Neuronal stem cell (in vitro differentiated cells): ENCODE data around the gene ADGRF5.

Experiments used
- DNase-seq: peaks from one replicate; pipeline ENCODE4 v3.0.0-alpha.2; 2013; ENCODE audit warnings: low spot score
- H2AFZ ChIP-seq: one replicate; pipeline ENCODE4 v1.6.1; 2013; ENCODE audit warnings: mild to moderate bottlenecking, low read length, inconsistent platforms
- H2AK5ac ChIP-seq: 2 replicates; pipeline ENCODE4 v1.6.1; 2013; ENCODE audit warnings: low read depth, mild to moderate bottlenecking, inconsistent platforms, low read length, moderate library complexity, mixed read lengths
- H2BK120ac ChIP-seq: 2 replicates; pipeline ENCODE4 v1.6.1; 2013; ENCODE audit warnings: low read depth, mild to moderate bottlenecking, inconsistent platforms, low read length, moderate library complexity, mixed read lengths
- H2BK12ac ChIP-seq: one replicate; pipeline ENCODE4 v1.6.1; 2013; ENCODE audit warnings: low read length, inconsistent platforms
- H2BK15ac ChIP-seq: 2 replicates; pipeline ENCODE4 v1.6.1; 2013; ENCODE audit warnings: mild to moderate bottlenecking, low read length, inconsistent platforms, mixed read lengths
- H2BK5ac ChIP-seq: one replicate; pipeline ENCODE4 v1.6.1; 2013; ENCODE audit warnings: inconsistent platforms, mild to moderate bottlenecking, low read length, moderate library complexity
- H3K14ac ChIP-seq: one replicate; pipeline ENCODE4 v1.6.1; 2013; ENCODE audit warnings: low read length, inconsistent platforms
- H3K18ac ChIP-seq: 2 replicates; pipeline ENCODE4 v1.6.1; 2013; ENCODE audit warnings: low read length, inconsistent platforms
- H3K23ac ChIP-seq: 2 replicates; pipeline ENCODE4 v1.6.1; 2013; ENCODE audit warnings: low read depth, mild to moderate bottlenecking, mixed read lengths, low read length, inconsistent platforms; ENCODE audit not compliant: poor library complexity
- H3K27ac ChIP-seq: replicated peaks from 3 replicates; pipeline ENCODE4 v1.5.1; 2013; ENCODE audit warnings: low read length, inconsistent platforms
- H3K27me3 ChIP-seq, 3 experiments: 2 replicates each; pipeline ENCODE4 v1.6.1; 2013; ENCODE audit warnings: low read length in 3 of 3, mild to moderate bottlenecking in 2 of 3, inconsistent platforms in 1 of 3, low read depth in 1 of 3, mixed read lengths in 1 of 3, moderate library complexity in 1 of 3; ENCODE audit not compliant: control insufficient read depth in 3 of 3, insufficient read depth in 3 of 3
- H3K36me3 ChIP-seq, 2 donors: replicated peaks in 1 of 2; 2 replicates each; pipeline ENCODE4 v1.6.1; 2013; ENCODE audit warnings: low read length in 2 of 2; ENCODE audit not compliant: control insufficient read depth in 2 of 2, insufficient read depth in 2 of 2
- H3K4ac ChIP-seq: 2 replicates; pipeline ENCODE4 v1.6.1; 2013; ENCODE audit warnings: inconsistent platforms, mild to moderate bottlenecking, low read length, moderate library complexity
- H3K4me1 ChIP-seq, 2 donors: 1 replicate in 1 of 2; 2 replicates in 1 of 2; pipeline ENCODE4 v1.6.1; 2013; ENCODE audit warnings: low read length in 2 of 2, low read depth in 1 of 2; ENCODE audit not compliant: control insufficient read depth in 2 of 2, insufficient read depth in 1 of 2
- H3K4me2 ChIP-seq: one replicate; pipeline ENCODE4 v1.6.1; 2013; ENCODE audit warnings: mild to moderate bottlenecking, low read length, inconsistent platforms; ENCODE audit not compliant: insufficient read depth, poor library complexity, severe bottlenecking
- H3K4me3 ChIP-seq, 2 donors: 2 replicates each; pipeline ENCODE4 v1.5.1; 2013; ENCODE audit warnings: low read length in 2 of 2, mild to moderate bottlenecking in 2 of 2, inconsistent platforms in 1 of 2, moderate library complexity in 1 of 2
- H3K79me1 ChIP-seq: one replicate; pipeline ENCODE4 v1.6.1; 2013; ENCODE audit warnings: low read depth, mild to moderate bottlenecking, inconsistent platforms, low read length, moderate library complexity
- H3K9ac ChIP-seq: one replicate; pipeline ENCODE4 v1.6.1; 2013; ENCODE audit warnings: mild to moderate bottlenecking, low read depth, low read length, inconsistent platforms; ENCODE audit not compliant: poor library complexity
- H3K9me3 ChIP-seq, 2 donors: replicated peaks in 1 of 2; 2 replicates each; pipeline versions ENCODE3 to v1.6.1; 2013; ENCODE audit warnings: low read length in 2 of 2, mild to moderate bottlenecking in 2 of 2, inconsistent platforms in 1 of 2, low read depth in 1 of 2, mixed read lengths in 1 of 2, moderate library complexity in 1 of 2; ENCODE audit not compliant: control insufficient read depth in 2 of 2, insufficient read depth in 1 of 2
- H4K8ac ChIP-seq: one replicate; pipeline ENCODE4 v1.6.1; 2013; ENCODE audit warnings: low read depth, mild to moderate bottlenecking, inconsistent platforms, low read length, moderate library complexity
- H4K91ac ChIP-seq: one replicate; pipeline ENCODE4 v1.6.1; 2013; ENCODE audit warnings: low read length, low read depth, mild to moderate bottlenecking, inconsistent platforms; ENCODE audit not compliant: poor library complexity
- WGBS, 2 donors: extraction: QIAGEN DNeasy Blood & Tissue Kit; methylation state at CpG; one replicate each; pipeline ENCODE4 v1.1.7; 2013; ENCODE audit warnings: missing lambda C conversion rate in 2 of 2, mixed read lengths in 1 of 2; ENCODE audit not compliant: insufficient read length in 2 of 2, insufficient replicate concordance in 1 of 2; ENCODE audit errors: extremely low coverage in 2 of 2; 5-methylcytosine and 5-hydroxymethylcytosine counted together

Gene ADGRF5

DNA sequence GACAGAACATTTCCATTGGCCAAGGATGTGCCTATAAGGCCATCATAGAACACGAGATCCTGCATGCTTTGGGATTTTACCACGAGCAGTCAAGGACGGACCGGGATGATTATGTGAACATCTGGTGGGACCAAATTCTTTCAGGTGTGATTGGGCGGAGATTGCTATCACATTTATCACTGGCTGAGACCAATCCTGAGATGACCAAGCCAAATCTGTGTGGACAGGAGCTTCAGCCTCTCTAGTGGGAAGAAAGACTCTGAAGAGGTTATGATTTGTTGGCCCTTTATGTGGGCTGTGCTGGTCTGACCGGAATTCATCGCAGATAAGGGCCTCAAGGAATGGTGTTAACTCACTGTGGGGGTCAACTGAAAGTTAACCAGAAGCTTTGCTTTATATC is 102.2 kb downstream of the ADGRF5 start:
- H3K4me1 ChIP-seq = peaks cover 0 to 2% of the 10 kb centered on the region in 2 donors
- H2AFZ ChIP-seq = no peak overlapping the region
- no peak overlapping the region for H3K14ac ChIP-seq
- H3K9me3 ChIP-seq = no peaks in the 10 kb centered on the region
- WGBS, 2 donors = no CpG with 5 or more reads among the region's 7 CpGs
- no peak overlapping the region for H2BK12ac ChIP-seq
- DNase-seq = no peak
- H3K4ac ChIP-seq = no peak overlapping the region
- H3K9ac ChIP-seq = no peak overlapping the region
- H3K79me1 ChIP-seq = no peaks in the 10 kb centered on the region
- no peak overlapping the region for H2AK5ac ChIP-seq
- H3K36me3 ChIP-seq = no peaks in the 10 kb centered on the region
- H2BK15ac ChIP-seq = no peak overlapping the region
- no peak overlapping the region for H2BK5ac ChIP-seq
- H2BK120ac ChIP-seq = no peak overlapping the region
- no peak overlapping the region for H3K4me3 ChIP-seq
- no peaks in the 10 kb centered on the region for H3K27me3 ChIP-seq
- no peak overlapping the region for H3K4me2 ChIP-seq
- no peak overlapping the region for H4K91ac ChIP-seq
- no peak overlapping the region for H3K27ac ChIP-seq
- H3K18ac ChIP-seq = no peak overlapping the region
- H4K8ac ChIP-seq = no peak overlapping the region
- no peak overlapping the region for H3K23ac ChIP-seq

DNA sequence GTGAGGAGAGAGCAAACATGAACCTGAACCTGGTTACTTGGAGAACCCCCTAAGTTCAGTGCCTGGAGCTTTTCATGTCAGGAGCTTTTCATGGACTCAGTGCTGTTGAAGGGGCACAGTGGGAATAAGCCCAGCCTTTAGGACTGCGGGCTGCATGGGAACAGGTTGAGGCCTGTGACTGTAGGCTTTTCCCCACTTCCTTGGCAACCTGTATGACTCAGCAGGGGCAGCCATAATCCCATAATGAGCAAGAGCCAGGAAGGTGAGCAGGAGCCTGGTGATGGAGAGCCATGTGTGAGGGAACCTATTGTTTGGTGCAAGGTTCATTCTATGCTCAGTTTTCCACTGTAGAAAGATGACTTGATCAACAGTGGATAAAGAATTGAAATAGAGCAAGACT is 105.1 kb downstream of the ADGRF5 start:
- Histone ChIP-seq H3K4me3 (no peak overlapping the region), H2BK5ac (no peak overlapping the region), H3K79me1 (no peaks in the 10 kb centered on the region), H4K91ac (no peak overlapping the region), H2AK5ac (no peak overlapping the region), H3K27ac (no peak overlapping the region), H2BK120ac (no peak overlapping the region), H4K8ac (no peak overlapping the region), H3K9ac (no peak overlapping the region), H3K14ac (no peak overlapping the region), H3K18ac (no peak overlapping the region), H3K4me2 (no peak overlapping the region), H2BK15ac (no peak overlapping the region), H3K4me1 (peaks cover 0 to 2% of the 10 kb centered on the region in 2 donors), H3K4ac (no peak overlapping the region), H3K23ac (no peak overlapping the region), H3K9me3 (no peaks in the 10 kb centered on the region), H3K36me3 (no peaks in the 10 kb centered on the region), H3K27me3 (no peaks in the 10 kb centered on the region), H2BK12ac (no peak overlapping the region), H2AFZ (no peak overlapping the region)
- WGBS, 2 donors = no CpG with 5 or more reads among the region's 1 CpG
- no peak for DNase-seq

DNA sequence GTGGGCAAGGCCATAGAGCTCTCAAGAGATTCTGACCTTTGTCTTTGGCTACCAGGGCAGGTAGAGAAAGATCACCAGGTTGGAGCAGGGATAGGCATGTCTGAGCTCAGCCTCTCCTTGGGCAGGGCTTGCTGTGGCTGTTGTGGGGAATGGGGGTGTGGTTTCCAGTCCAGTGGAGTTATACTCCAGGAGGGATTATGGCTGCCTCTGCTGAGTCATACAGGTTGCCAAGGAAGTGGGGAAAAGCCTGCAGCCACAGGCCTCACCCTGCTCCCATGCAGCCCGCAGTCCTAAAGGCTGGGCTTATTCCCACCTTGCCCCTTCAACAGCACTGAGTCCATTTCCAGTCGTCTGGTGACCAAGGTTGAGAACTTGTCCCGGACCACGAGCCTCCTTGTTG is 106.6 kb downstream of the ADGRF5 start:
- no peak for DNase-seq
- Histone ChIP-seq H4K91ac (no peak overlapping the region), H2AFZ (no peak overlapping the region)

DNA sequence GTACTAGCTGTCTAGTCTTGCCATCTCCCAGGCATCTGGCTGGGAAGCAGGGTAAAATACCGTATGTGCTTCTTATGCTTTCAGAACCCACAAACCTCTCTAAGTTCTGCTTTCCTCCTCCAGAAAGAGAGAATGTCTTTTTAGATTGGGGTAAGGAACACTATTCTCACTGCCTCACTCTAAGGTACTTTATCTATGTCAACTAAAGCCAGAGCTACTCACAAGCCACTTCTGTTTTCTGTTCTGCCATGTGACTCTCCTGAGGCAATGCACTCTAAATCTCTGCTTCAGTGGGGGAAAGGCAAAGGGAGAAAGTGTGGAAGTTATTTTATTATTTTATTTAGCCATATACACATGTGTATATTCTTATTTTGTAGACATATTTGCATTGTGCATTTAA is 112.9 kb downstream of the ADGRF5 start:
- H3K4ac ChIP-seq = no peak overlapping the region
- no peak overlapping the region for H2AK5ac ChIP-seq
- no peaks in the 10 kb centered on the region for H3K36me3 ChIP-seq
- H3K27ac ChIP-seq = no peak overlapping the region
- H3K23ac ChIP-seq = no peak overlapping the region
- H3K27me3 ChIP-seq = no peaks in the 10 kb centered on the region
- WGBS, 2 donors = no CpG with 5 or more reads among the region's 1 CpG
- DNase-seq = no peak
- no peaks in the 10 kb centered on the region for H3K79me1 ChIP-seq
- H2BK5ac ChIP-seq = no peak overlapping the region
- no peak overlapping the region for H3K9ac ChIP-seq
- H3K4me1 ChIP-seq = no peaks in the 10 kb centered on the region
- no peaks in the 10 kb centered on the region for H3K9me3 ChIP-seq
- no peak overlapping the region for H3K4me3 ChIP-seq
- no peak overlapping the region for H3K14ac ChIP-seq
- H3K18ac ChIP-seq = no peak overlapping the region
- no peak overlapping the region for H4K8ac ChIP-seq
- no peak overlapping the region for H2BK12ac ChIP-seq
- H2BK15ac ChIP-seq = no peak overlapping the region
- no peak overlapping the region for H3K4me2 ChIP-seq
- H4K91ac ChIP-seq = no peak overlapping the region
- no peak overlapping the region for H2AFZ ChIP-seq
- H2BK120ac ChIP-seq = no peak overlapping the region

More for the DNA sequence above, 106.6 kb downstream of the ADGRF5 start:
- Histone ChIP-seq H3K23ac (no peak overlapping the region), H2BK12ac (no peak overlapping the region), H2BK15ac (no peak overlapping the region), H3K4ac (no peak overlapping the region), H3K4me1 (peaks cover 0 to 2% of the 10 kb centered on the region in 2 donors), H4K8ac (no peak overlapping the region), H3K27ac (no peak overlapping the region), H3K4me2 (no peak overlapping the region), H3K9ac (no peak overlapping the region), H3K4me3 (no peak overlapping the region), H3K18ac (no peak overlapping the region), H3K9me3 (no peaks in the 10 kb centered on the region), H2BK120ac (no peak overlapping the region), H3K79me1 (no peaks in the 10 kb centered on the region), H3K36me3 (no peaks in the 10 kb centered on the region), H2BK5ac (no peak overlapping the region), H3K27me3 (no peaks in the 10 kb centered on the region), H3K14ac (no peak overlapping the region), H2AK5ac (no peak overlapping the region)
- no CpG with 5 or more reads among the region's 4 CpGs for WGBS, 2 donors
